ENCODE results near the gene TTLL7.

DNA sequence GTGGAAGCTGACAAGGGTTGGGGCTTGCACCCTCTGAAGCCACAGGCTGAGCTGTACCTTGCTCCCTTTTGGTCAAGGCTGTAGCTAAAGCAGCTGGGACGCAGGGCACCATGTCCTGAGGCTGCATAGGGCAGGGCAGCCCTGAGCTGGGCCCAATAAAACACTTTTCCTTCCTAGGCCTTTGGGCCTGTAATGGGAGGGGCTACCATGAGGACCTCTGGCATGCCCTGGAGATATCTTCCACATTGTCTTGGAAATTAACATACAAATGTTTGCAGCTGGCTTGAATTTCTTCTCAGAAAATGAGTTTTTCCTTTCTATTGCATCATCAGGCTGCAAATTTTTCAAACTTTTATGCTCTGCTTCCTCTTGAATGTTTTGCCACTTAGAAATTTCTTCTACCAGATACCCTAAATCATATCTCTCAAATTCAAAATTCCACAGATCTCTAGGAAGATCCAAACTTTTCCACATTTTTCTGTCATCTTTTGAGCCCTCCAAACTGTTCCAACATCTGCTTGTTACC is 32.9 kb upstream of the TTLL7 start:
- TF ChIP-seq EP300 (IDR thresholded peaks at IDR 0.05): no peak
- no peak for TF ChIP-seq POLR2A (IDR thresholded peaks at IDR 0.05)
- TF ChIP-seq, protein P1, sequence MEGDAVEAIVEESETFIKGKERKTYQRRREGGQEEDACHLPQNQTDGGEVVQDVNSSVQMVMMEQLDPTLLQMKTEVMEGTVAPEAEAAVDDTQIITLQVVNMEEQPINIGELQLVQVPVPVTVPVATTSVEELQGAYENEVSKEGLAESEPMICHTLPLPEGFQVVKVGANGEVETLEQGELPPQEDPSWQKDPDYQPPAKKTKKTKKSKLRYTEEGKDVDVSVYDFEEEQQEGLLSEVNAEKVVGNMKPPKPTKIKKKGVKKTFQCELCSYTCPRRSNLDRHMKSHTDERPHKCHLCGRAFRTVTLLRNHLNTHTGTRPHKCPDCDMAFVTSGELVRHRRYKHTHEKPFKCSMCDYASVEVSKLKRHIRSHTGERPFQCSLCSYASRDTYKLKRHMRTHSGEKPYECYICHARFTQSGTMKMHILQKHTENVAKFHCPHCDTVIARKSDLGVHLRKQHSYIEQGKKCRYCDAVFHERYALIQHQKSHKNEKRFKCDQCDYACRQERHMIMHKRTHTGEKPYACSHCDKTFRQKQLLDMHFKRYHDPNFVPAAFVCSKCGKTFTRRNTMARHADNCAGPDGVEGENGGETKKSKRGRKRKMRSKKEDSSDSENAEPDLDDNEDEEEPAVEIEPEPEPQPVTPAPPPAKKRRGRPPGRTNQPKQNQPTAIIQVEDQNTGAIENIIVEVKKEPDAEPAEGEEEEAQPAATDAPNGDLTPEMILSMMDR (IDR thresholded peaks at IDR 0.05): no peak
- no peak for TF ChIP-seq POLR2AphosphoS5 (IDR thresholded peaks at IDR 0.05)

Measured in sigmoid colon (tissue), 4 donors.